HFF-Myc (cell line): ENCODE measurements around the gene LHPP.

Experiments used
- DNase-seq: peaks from one replicate; pipeline ENCODE4 v3.0.0-alpha.2; 2011; ENCODE audit warnings: low read depth; ENCODE audit errors: extremely low read depth
- H3K4me3 ChIP-seq: replicated peaks from 2 replicates; pipeline ENCODE4 v1.5.1; 2011; ENCODE audit warnings: low read depth, mild to moderate bottlenecking, control low read depth, low read length
- CTCF ChIP-seq: IDR thresholded peaks from 2 replicates; pipeline ENCODE4 v1.5.1; 2012; ENCODE audit warnings: mild to moderate bottlenecking, low read depth, low read length, control low read depth; ENCODE audit errors: missing control alignments

LHPP gene

GRCh38 chr10:124419635-124420034 is 42.0 kb upstream of the LHPP start:
- no peak for DNase-seq
- no peak for TF ChIP-seq CTCF
- no peak overlapping the region for H3K4me3 ChIP-seq

GRCh38 chr10:124420254-124420653 is 41.4 kb upstream of the LHPP start:
- no peak for TF ChIP-seq CTCF
- DNase-seq = no peak
- no peak overlapping the region for H3K4me3 ChIP-seq

DNA sequence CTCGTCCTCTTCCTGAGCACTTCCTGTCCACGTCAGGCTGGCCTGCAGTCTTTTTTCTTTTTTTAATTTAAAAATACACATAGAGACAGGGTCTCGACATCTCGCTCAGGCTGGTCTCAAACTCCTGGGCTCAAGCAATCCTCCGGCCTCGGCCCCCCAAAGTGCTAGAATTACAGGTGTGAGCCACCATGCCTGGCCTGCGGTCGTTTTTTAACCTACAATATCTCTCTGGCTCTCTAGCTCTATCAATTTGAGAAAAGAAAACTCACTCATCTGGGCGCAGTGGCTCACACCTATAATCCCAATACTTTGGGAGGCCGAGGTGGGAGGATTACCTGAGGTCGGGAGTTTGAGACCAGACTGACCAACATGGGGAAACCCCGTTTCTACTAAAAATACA is 38.9 kb upstream of the LHPP start:
- no peak for DNase-seq
- H3K4me3 ChIP-seq = no peak overlapping the region
- no peak for TF ChIP-seq CTCF

- H3K4me3 ChIP-seq = no peak overlapping the region
- no peak for DNase-seq
- no peak for TF ChIP-seq CTCF
Observed at GRCh38 chr10:124423813-124424212, 37.8 kb upstream of the LHPP start.

DNA sequence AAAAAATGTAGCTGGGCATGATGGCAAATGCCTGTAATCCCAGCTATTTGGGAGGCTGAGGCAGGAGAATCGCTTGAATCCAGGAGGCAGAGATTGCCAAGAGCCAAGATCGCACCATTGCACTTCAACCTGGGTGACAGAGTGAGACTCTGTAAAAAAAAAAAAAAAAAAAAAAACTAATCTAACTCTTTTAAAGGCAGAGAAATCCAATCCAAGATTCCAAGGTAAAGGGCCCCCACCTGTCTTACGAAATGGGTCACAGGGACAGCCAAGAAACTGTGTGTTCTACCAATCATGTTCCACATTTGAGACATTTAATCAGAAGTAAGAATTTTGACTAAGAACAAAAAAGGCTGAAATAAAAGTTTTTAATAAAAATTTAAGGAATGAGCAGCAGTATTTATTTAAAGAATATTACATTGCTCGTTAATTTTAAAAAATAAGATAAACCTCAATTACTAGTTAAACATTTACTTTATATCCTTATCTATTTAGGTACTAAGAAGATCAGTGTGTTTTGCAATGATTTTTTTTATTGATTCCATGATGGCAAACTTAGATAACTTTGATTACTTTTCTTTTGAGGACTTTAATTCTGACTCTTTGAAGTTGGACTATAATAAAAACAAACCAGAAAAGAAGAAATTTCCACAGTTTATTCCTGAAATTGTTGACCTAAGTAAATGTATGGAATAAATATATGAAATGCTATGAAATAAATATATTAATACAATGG is 36.2 kb upstream of the LHPP start:
- TF ChIP-seq CTCF = no peak
- no peak for DNase-seq
- no peak overlapping the region for H3K4me3 ChIP-seq

GRCh38 chr10:124428207-124428777 is 33.3 kb upstream of the LHPP start:
- TF ChIP-seq CTCF = no peak
- no peak for DNase-seq

More at GRCh38 chr10:124428207-124428777, 33.3 kb upstream of the LHPP start:
- no peak overlapping the region for H3K4me3 ChIP-seq
